Suprapubic skin (tissue), 3 donors: ENCODE results near the gene LMOD1.

ENCODE experiments used
- EP300 ChIP-seq: sonication (generic); formaldehyde crosslinking; IDR thresholded peaks from one replicate; pipeline ENCODE4 v1.6.1; 2017; ENCODE audit warnings: antibody characterized with exemption
- POLR2A ChIP-seq, 2 donors: fragments of 450-650 bp; IDR thresholded peaks; one replicate each; pipeline ENCODE4 v1.6.1; 2017; ENCODE audit warnings: antibody characterized with exemption in 2 of 2, mild to moderate bottlenecking in 2 of 2, moderate library complexity in 2 of 2
- TF ChIP-seq, protein P1 (sequence below), 2 donors: fragments of 200-600 bp in 1 of 2; fragments of 450-650 bp in 1 of 2; sonication (generic) in 1 of 2; IDR thresholded peaks; one replicate each; pipeline ENCODE4 v1.5.1; 2016 to 2019; ENCODE audit warnings: antibody characterized with exemption in 2 of 2, mild to moderate bottlenecking in 1 of 2, moderate library complexity in 1 of 2

DNA sequence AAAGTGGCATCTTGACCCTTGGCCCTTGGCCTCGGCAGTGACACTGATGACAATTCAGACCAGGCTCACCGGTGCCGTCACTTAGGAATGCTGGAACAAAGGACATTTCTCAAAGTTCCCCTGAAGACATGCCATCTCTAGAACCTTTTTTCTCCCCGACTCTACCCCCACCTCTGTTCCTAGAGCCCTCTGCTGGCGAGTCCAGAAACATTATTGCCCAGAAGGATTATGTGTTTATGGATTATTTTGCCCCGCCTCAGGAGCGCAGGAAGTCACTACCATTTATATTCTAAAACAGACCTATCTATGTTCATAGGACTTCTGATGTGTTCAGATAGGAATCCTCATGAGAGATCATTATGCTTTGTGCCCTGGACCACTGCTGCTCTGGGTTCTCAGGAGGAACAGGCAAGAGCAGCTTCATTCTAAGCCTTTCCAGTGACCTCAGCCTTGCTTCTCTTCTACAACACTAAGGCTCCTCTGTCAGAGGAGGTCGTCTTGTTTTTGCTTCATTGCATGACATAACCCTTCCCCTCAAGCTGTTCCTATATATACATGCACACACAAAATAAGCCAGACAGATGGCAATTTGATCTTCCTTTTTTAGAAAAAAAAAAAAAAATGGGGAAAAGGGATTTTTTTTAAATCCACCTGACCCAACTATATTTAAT lies 70.1 kb downstream of the LMOD1 start:
- no peak for TF ChIP-seq EP300
- TF ChIP-seq, protein P1, sequence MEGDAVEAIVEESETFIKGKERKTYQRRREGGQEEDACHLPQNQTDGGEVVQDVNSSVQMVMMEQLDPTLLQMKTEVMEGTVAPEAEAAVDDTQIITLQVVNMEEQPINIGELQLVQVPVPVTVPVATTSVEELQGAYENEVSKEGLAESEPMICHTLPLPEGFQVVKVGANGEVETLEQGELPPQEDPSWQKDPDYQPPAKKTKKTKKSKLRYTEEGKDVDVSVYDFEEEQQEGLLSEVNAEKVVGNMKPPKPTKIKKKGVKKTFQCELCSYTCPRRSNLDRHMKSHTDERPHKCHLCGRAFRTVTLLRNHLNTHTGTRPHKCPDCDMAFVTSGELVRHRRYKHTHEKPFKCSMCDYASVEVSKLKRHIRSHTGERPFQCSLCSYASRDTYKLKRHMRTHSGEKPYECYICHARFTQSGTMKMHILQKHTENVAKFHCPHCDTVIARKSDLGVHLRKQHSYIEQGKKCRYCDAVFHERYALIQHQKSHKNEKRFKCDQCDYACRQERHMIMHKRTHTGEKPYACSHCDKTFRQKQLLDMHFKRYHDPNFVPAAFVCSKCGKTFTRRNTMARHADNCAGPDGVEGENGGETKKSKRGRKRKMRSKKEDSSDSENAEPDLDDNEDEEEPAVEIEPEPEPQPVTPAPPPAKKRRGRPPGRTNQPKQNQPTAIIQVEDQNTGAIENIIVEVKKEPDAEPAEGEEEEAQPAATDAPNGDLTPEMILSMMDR (IDR thresholded peaks at IDR 0.05), result no peak
- no peak for TF ChIP-seq POLR2A (IDR thresholded peaks at IDR 0.05)
